GM19397 (cell line): Measurements from ENCODE around the gene ZP2.
"Not testable (repeated sequence)": the region's sequence is repeated elsewhere in the genome, so short reads cannot be mapped to it uniquely, and the experiment has no call there.

Experiments
- ATAC-seq: cut with Tn5 transposase; IDR thresholded peaks from one replicate; pipeline ENCODE4 v1.9.1; 2021; ENCODE audit warnings: mild to moderate bottlenecking, moderate library complexity; ENCODE audit not compliant: unreplicated experiment

The ZP2 gene

GRCh38 chr16:21218153-21218552, 6.8 kb upstream of the ZP2 start:
- ATAC-seq: no peak

- ATAC-seq: no peak
Measured at GRCh38 chr16:21217121-21217520, 5.7 kb upstream of the ZP2 start.

- ATAC-seq: no peak
Measured at GRCh38 chr16:21214086-21214485, 2.7 kb upstream of the ZP2 start.

GRCh38 chr16:21208446-21209230, 2.7 kb downstream of the ZP2 start:
- ATAC-seq: no peak

GRCh38 chr16:21206550-21206949, 4.8 kb downstream of the ZP2 start:
- ATAC-seq: no peak

GRCh38 chr16:21205303-21205702, 6.1 kb downstream of the ZP2 start:
- ATAC-seq: no peak

- ATAC-seq: no peak
Measured at GRCh38 chr16:21203155-21203797, 8.1 kb downstream of the ZP2 start.

- ATAC-seq: no peak
Measured at GRCh38 chr16:21199607-21200218, 11.7 kb downstream of the ZP2 start.

GRCh38 chr16:21197621-21198020, 13.8 kb downstream of the ZP2 start:
- ATAC-seq: no peak

GRCh38 chr16:21197112-21197511, 14.3 kb downstream of the ZP2 start:
- ATAC-seq: no peak

GRCh38 chr16:21195330-21195729, 16.0 kb downstream of the ZP2 start:
- ATAC-seq: not testable (repeated sequence)

GRCh38 chr16:21194771-21195301, 16.5 kb downstream of the ZP2 start:
- no peak for ATAC-seq

GRCh38 chr16:21192991-21193390, 18.4 kb downstream of the ZP2 start:
- ATAC-seq: no peak

GRCh38 chr16:21190599-21190998, 20.8 kb downstream of the ZP2 start:
- no peak for ATAC-seq

- ATAC-seq: no peak
Measured at GRCh38 chr16:21190013-21190412, 21.4 kb downstream of the ZP2 start.

GRCh38 chr16:21189311-21189710, 22.1 kb downstream of the ZP2 start:
- no peak for ATAC-seq

GRCh38 chr16:21186326-21186691, 25.1 kb downstream of the ZP2 start:
- ATAC-seq: no peak

- ATAC-seq: no peak
Measured at GRCh38 chr16:21185659-21186325, 25.6 kb downstream of the ZP2 start.

- no peak for ATAC-seq
Measured at GRCh38 chr16:21184834-21185233, 26.5 kb downstream of the ZP2 start.

GRCh38 chr16:21183995-21184394, 27.4 kb downstream of the ZP2 start:
- no peak for ATAC-seq

GRCh38 chr16:21179983-21180365, 31.4 kb downstream of the ZP2 start:
- ATAC-seq: no peak
